ENCODE data around the gene NRIP2.

- TF ChIP-seq CTCF (conservative IDR thresholded peaks at IDR 0.05 in 1 of 2, IDR thresholded peaks at IDR 0.05 in 1 of 2; ENCODE audit: low read depth in 1 of 2, low read length in 2 of 2) (no peak), EZH2 (IDR thresholded peaks at IDR 0.05; ENCODE audit: low read length, missing control alignments) (no peak)
Observed at GRCh38 chr12:2829275-2829674, 5.6 kb downstream of the NRIP2 start.

Measured in fibroblast of lung (primary cell).